HAP-1 (cell line): ENCODE results near the gene RGS10.
"Not testable (repeated sequence)": the region's sequence is repeated elsewhere in the genome, so short reads cannot be mapped to it uniquely, and the experiment has no call there.

Experiments used
- DNase-seq, 2 experiments: peaks; one replicate each; pipeline ENCODE4 v3.0.0-alpha.2; 2016 to 2020; ENCODE audit warnings: low spot score in 2 of 2
- H3K27me3 ChIP-seq: fragments of 250-450 bp; sonication (Bioruptor Pico); 2 replicates; pipeline ENCODE4 v1.5.1; 2020; ENCODE audit warnings: low read depth, mild to moderate bottlenecking, moderate library complexity
- H3K36me3 ChIP-seq: fragments of 250-450 bp; sonication (Bioruptor Pico); replicated peaks from 2 replicates; pipeline ENCODE4 v1.5.1; 2020; ENCODE audit warnings: mild to moderate bottlenecking
- H3K4me1 ChIP-seq: fragments of 250-450 bp; sonication (Bioruptor Pico); 2 replicates; pipeline ENCODE4 v1.5.1; 2020; ENCODE audit warnings: mild to moderate bottlenecking
- H3K4me3 ChIP-seq: fragments of 250-450 bp; sonication (Bioruptor Pico); 2 replicates; pipeline ENCODE4 v1.5.1; 2020; ENCODE audit warnings: mild to moderate bottlenecking, moderate library complexity
- H3K9me3 ChIP-seq: fragments of 250-450 bp; sonication (Bioruptor Pico); 2 replicates; pipeline ENCODE4 v1.5.1; 2020; ENCODE audit warnings: mild to moderate bottlenecking, moderate library complexity
- in situ Hi-C: fragments of 300-500 bp; cut with MboI; formaldehyde crosslinking; loops from 3 replicates; pipeline ENCODE4 v1.14.3; 2020; ENCODE audit warnings: low sequenced_read_pairs, inconsistent platforms, mixed read lengths

Gene RGS10

DNA sequence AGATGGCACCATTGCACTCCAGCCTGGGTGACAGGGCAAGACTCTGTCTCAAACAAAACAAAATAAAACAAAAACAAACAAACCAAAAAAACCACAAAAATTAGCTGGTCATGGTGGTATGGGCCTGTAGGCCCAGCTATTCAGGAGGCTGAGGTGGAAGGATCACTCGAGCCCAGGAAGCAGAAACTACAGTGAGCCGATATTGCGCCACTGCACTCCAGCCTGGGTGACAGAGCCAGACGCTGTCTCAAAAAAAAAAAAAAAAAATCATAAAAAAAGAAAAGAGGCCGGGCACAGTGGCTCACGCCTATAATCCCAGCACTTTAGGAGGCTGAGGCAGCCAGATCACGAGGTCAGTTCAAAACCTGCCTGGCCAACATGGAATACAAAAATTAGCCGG, 9.7 kb downstream of the RGS10 start:
- DNase-seq, H3K9me3 ChIP-seq, in situ Hi-C loops, H3K36me3 ChIP-seq, H3K4me1 ChIP-seq, H3K27me3 ChIP-seq, H3K4me3 ChIP-seq: not testable (repeated sequence)

DNA sequence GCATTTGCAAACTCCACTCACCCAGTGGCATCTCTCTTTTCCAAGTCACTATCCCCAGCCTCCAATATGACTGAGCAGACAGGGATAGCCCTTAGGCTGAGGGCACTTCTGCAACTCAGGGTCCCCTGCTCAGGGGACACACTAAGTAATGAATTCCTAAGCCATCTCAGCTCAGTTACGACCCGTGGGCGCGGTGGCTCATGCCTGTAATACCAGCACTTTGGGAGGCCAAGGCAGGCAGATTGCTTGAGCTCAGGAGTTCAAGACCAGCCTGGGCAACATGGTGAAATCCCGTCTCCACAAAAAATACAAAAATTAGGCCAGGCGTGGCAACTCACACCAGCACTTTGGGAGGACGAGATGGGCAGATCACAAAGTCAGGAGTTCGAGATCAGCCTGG, 10.3 kb downstream of the RGS10 start:
- H3K9me3 ChIP-seq, H3K36me3 ChIP-seq, H3K4me1 ChIP-seq, H3K4me3 ChIP-seq, in situ Hi-C loops, DNase-seq, H3K27me3 ChIP-seq: not testable (repeated sequence)

DNA sequence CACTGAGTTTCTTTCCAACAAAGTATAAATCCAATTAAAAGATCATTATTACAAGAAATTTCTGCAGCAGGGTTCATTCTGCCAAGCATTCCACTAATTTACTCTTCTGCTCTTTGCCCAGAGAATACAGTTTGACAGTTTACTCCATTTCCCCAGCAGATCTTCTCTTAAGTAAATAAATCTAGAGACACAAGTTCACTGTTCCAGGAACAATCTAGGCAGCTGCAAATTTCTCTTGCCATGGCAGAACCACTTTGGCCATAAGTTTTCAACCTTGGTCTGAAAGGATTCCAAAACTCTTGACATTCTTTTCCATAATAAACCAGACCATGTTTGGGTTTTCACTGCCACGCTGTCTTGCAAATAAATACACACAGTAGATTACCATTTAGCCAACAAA, 11.5 kb downstream of the RGS10 start:
- Histone ChIP-seq H3K27me3 (no peaks in the 10 kb centered on the region), H3K4me3 (no peak overlapping the region), H3K4me1 (no peaks in the 10 kb centered on the region), H3K36me3 (no peaks in the 10 kb centered on the region), H3K9me3 (no peaks in the 10 kb centered on the region)
- in situ Hi-C loops = no loop called here
- no peak for DNase-seq

DNA sequence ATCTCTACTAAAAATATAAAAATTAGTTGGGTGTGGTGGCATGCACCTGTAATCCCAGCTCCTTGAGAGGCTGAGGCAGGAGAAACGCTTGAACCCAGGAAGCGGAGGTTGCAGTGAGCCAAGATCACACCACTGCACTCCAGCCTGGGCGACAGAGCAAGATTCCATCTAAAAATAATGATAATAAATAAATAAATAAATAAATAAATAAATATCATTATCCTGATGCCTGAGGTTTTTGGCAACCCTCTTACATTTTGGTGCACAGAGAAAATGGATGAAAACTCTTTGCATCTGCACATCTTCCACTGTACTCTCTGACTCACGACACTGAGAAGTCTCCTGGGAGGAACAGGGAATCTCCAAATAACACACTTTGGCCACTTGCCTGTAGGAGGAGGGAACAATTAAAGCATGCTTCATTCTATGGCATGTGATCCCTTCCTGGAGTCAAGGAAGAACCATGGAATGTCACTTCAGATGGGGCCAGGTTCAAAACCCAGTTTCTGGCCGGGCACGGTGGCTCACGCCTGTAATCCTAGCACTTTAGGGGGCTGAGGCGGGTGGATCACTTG, 13.8 kb downstream of the RGS10 start:
- DNase-seq, H3K9me3 ChIP-seq, in situ Hi-C loops, H3K27me3 ChIP-seq, H3K4me1 ChIP-seq, H3K36me3 ChIP-seq, H3K4me3 ChIP-seq: not testable (repeated sequence)

DNA sequence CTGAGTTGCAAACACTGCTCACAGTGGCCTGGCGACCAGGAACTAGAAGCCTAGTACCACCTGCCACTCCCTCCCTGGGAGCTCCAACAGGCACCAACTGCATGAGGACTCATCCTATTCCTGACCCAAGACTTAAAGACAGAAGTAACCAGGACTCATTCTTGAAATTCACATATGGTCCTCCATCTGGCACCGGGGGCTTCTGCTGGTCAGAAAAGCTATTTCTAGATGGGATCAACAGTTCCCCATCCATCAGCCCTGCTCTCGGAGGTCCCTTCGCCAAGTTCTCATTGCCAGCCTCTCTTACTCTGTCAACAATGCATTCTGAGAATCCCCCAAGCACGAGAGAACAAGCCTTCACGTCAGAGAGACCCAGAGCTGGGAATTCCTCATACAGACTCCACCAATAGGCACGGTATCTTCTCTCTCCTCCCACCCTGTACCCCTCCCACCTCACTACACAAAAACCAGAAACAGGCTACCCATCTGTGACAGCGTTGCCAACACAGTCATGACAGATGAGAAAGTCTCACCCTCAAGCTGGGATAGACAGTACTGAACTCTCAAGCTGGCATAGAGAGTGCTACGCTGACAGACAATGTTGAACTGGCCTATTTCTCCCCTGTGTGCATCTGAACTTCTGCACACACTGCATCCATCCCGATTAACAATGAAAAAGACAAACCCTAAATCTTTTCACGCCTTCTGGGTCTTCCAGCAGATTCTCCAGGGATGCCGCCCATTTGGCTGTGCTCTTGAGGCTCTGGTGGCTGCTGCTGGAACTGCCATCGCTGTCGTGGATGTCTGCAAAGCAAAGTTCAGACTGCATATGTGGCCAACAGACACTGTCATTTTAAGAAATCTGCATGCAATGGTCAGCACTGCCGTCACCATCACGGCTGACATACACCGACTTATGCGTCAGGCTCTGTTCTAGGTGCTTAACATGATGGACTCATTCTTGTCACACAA, 15.6 kb downstream of the RGS10 start:
- no peaks in the 10 kb centered on the region for H3K27me3 ChIP-seq
- in situ Hi-C loops = no loop called here
- H3K4me3 ChIP-seq = no peak overlapping the region
- peaks cover 9% of the 10 kb centered on the region for H3K36me3 ChIP-seq
- no peak for DNase-seq
- no peaks in the 10 kb centered on the region for H3K4me1 ChIP-seq
- H3K9me3 ChIP-seq = no peaks in the 10 kb centered on the region

DNA sequence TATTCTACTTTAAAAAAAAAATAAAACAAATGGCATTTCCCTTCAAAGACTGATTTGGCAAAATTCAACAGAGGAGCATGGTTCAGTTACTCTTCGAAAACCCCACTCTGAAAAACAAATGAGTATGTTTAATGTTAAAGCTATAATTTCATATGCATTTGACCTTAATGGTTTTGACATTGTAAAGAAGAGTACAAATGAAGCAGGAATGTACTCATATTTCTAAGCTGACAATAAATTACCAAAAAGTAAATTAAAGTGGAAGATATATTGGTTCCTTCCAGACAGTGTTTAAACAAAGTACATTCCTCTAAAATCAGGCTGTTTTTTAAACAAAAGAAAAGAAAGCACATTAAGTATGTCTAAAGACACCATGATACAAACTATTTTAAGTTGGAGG, 16.4 kb downstream of the RGS10 start:
- in situ Hi-C loops = no loop called here
- H3K36me3 ChIP-seq = peaks cover 9% of the 10 kb centered on the region

DNA sequence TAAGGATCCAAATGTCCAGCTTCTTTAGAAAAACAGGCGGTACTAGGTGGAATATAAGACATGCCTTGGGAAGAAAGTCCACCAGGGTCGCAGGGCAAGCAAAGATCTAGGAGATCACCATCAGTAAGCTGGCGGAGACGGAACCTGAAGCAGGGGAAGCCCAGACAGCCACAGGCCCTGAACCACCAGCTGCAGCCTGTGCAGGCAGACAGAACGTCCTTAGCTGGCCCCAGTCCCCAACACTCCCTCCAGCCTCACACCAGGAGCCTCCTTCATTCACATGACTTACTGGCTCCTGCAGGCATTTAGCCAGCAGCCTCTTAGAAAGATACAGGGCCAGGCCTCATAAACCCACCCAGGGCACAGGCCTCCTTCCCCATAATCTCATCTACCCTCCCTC, 17.4 kb downstream of the RGS10 start:
- no peaks in the 10 kb centered on the region for H3K27me3 ChIP-seq
- no peaks in the 10 kb centered on the region for H3K4me1 ChIP-seq
- no peaks in the 10 kb centered on the region for H3K9me3 ChIP-seq
- in situ Hi-C loops = no loop called here
- DNase-seq = no peak
- H3K4me3 ChIP-seq = no peak overlapping the region
- H3K36me3 ChIP-seq = peaks cover 9% of the 10 kb centered on the region

More for the DNA sequence above, 16.4 kb downstream of the RGS10 start:
- no peaks in the 10 kb centered on the region for H3K4me1 ChIP-seq
- no peak for DNase-seq
- no peak overlapping the region for H3K4me3 ChIP-seq
- H3K9me3 ChIP-seq = no peaks in the 10 kb centered on the region
- H3K27me3 ChIP-seq = no peaks in the 10 kb centered on the region

DNA sequence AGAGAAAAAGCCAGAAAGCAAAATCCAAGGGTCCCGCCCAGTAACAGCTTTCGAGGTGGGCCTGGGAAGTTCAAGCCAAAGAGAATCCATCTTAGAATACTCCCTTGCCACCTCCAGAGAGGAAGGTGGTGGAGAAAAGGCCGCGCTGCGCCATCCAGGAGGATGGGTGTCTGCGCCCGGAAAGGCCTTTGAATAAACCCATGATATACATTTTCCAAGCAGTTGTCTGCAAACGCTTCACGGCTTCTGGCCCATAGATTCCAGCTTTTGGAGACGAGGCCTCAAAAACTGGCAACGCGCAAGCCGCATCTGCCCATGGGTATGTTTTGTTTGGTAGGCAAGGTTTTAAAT, 17.8 kb downstream of the RGS10 start:
- Histone ChIP-seq H3K9me3 (no peaks in the 10 kb centered on the region), H3K4me3 (no peak overlapping the region), H3K4me1 (no peaks in the 10 kb centered on the region), H3K27me3 (no peaks in the 10 kb centered on the region), H3K36me3 (peaks cover 9% of the 10 kb centered on the region)
- DNase-seq = no peak
- in situ Hi-C loops = no loop called here

DNA sequence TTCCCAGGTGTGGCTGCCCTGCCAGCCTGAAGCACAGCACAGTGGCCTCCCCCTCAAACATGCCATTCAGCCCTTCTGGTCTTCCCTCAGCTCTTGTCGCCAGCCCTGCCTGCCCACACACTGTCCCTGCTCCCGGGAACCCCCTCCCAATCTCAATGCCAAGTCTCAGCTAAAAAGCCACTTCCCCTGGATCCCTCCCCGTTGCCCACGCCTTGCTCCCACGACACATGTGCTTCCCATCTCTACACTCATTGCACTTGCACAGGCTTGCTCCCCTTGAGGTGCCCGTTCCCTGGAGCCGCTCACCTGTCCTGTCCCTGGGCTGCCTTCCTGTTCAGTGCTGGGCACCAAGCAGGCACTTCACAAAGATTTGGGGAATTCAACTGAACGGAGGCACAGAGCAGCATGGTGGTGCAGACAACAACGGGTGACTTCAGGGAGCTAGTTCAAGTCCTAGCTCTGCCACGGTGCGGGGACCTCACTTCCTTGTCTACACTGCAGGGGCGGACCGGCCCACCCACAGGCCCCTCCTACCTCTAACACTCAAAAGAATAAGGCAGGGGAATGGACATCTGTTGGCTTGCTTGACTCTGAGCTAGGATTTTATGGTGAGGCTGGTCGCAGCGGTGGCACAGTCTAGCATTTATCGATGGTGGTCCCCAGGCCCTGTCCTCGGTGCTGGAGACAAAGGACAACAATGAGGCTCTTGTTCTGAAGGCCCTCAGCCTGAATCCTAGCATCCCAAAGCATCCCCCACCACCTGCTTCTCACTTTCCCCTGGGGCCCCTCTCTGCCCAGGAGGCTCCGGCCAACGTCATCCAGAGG, 18.4 kb downstream of the RGS10 start:
- in situ Hi-C loops = no loop called here
- no peaks in the 10 kb centered on the region for H3K4me1 ChIP-seq
- H3K9me3 ChIP-seq = no peaks in the 10 kb centered on the region
- H3K4me3 ChIP-seq = no peak overlapping the region
- H3K27me3 ChIP-seq = no peaks in the 10 kb centered on the region
- no peak for DNase-seq
- H3K36me3 ChIP-seq = peaks cover 9% of the 10 kb centered on the region

DNA sequence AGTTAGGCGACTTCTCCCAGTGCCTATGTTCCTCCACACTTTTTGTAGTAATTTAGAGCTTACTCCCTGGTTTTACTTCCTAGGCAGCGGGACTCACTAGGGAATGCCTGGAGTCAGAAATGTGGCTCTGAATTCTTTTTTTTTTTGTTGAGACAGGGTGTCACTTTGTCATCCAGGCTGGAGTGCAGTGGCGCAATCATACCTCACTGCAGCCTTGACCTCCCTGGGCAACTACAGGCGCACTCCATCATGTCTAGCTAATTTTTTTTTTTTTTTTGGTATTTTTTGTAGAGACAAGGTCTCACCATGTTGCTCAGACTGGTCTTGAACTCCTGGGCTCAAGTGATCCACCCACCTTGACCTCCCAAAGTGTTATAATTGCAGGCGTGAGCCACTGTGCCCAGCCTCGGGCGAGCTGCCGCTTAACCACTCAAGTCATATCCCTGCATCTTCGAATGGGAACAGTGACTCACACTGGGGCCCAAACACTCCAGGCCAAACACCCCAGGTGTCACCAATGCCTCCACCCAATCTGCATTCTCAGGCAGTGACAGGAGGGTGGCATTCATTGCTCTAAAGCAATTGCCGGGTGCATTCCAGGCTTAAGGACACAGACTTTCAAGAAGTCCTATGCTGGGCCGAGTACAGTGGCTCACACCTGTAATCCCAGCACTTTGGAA, 19.6 kb downstream of the RGS10 start:
- no peaks in the 10 kb centered on the region for H3K9me3 ChIP-seq
- H3K4me1 ChIP-seq = no peaks in the 10 kb centered on the region
- in situ Hi-C loops = no loop called here
- H3K36me3 ChIP-seq = peaks cover 12% of the 10 kb centered on the region
- DNase-seq = no peak
- H3K27me3 ChIP-seq = no peaks in the 10 kb centered on the region
- no peak overlapping the region for H3K4me3 ChIP-seq

DNA sequence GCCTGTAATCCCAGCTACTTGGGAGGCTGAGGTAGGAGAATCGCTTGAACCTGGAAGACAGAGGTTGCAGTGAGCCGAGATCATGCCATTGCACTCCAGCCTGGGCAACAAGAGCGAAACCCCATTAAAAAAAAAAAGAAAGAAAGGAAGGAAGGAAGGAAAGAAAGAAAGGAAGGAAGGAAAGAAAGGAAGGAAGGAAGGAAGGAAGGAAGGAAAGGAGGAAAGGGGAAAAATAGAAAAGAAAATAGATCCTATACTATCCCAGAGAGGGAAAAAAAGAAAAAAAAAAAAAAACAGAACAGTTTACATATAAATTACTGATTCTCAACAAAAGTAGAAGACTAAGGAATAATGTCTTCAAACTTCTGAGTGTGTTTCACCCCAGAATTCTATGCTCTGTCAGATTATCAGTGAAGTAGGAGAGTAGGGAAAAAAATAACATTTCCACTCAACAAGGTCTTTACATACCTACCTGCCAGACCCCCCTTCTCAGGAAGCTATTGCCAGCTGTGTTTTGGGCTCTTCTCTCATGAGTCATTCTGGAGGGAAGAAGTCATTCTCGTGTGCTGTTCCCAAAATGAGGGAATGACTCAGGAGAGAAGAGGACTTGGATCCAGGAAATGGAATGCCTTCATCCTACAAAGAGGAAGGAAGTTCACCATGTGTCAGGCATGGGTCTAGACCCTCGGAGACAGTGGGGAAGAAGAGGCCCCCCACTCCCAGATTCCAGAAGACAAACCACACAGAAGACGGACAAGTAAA, 20.9 kb downstream of the RGS10 start:
- peaks cover 13% of the 10 kb centered on the region for H3K36me3 ChIP-seq
- H3K4me3 ChIP-seq = no peak overlapping the region
- no peaks in the 10 kb centered on the region for H3K27me3 ChIP-seq
- no peaks in the 10 kb centered on the region for H3K4me1 ChIP-seq
- in situ Hi-C loops = no loop called here
- no peaks in the 10 kb centered on the region for H3K9me3 ChIP-seq
- no peak for DNase-seq

DNA sequence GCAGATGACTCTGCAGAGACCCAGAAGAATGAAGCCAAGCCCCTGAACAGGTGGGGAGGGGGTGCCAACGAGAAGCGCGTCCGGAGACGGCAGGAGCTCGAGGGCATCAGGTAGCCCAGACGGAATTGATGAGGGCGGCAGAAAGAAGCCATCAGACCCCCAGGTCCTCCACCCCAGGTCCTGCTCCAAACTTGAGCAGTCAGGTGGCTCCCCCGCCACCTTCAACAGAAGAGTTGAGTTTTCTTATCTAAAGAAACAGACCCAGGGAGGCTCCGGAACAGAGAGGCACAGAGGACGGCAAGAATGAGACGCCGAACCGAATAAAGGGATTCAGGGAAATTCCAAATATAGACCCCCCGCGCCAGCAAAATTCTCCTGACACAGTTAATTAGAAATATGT, 22.2 kb downstream of the RGS10 start:
- in situ Hi-C loops = no loop called here
- H3K27me3 ChIP-seq = no peaks in the 10 kb centered on the region
- no peaks in the 10 kb centered on the region for H3K9me3 ChIP-seq
- no peak overlapping the region for H3K4me3 ChIP-seq
- DNase-seq = no peak
- H3K36me3 ChIP-seq = peaks cover 11% of the 10 kb centered on the region
- H3K4me1 ChIP-seq = no peaks in the 10 kb centered on the region

DNA sequence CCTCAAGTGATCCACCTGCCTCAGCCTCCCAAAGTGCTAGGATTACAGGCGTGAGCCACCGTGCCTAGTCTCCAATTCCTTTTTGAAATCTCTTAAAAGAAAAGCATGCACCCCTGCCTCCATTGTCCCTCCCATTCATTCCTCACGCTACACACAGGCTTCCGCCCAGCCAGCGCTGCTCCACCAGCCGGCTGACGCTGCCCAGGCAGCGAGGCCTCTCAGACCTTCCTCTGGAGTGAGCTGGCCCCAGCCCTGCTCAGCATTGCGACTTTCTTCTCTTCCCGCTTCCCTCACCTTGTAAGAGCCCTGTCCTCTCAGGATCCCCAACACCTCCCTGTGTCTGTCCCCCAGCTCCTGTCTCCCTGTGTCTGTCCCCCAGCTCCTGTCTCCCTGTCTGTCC, 23.6 kb downstream of the RGS10 start:
- Histone ChIP-seq H3K27me3 (no peaks in the 10 kb centered on the region), H3K9me3 (no peaks in the 10 kb centered on the region), H3K36me3 (peaks cover 7% of the 10 kb centered on the region), H3K4me3 (no peak overlapping the region), H3K4me1 (no peaks in the 10 kb centered on the region)
- in situ Hi-C loops = no loop called here
- DNase-seq = no peak
